Measurements from ENCODE around the gene EFEMP1.

GRCh38 chr2:55961318-55961911 lies 37.8 kb upstream of the EFEMP1 start:
- TF ChIP-seq YY1 (IDR thresholded peaks at IDR 0.05; ENCODE audit: low read depth), result no peak
- TF ChIP-seq CTCF (IDR thresholded peaks at IDR 0.05), result peak; percentile 82
- no peak for TF ChIP-seq MXI1 (IDR thresholded peaks at IDR 0.05; ENCODE audit: low read depth, low read length)
- TF ChIP-seq ELF1 (IDR thresholded peaks at IDR 0.05), result no peak
- TF ChIP-seq CHD2 (IDR thresholded peaks at IDR 0.05; ENCODE audit: low read length, partially characterized antibody), result no peak

Measured in SK-N-SH (cell line).